NCI-H2029 treated with DMSO at 0.1 percent for 48 hours (cell line): ENCODE data around the gene DET1.
"Not testable (repeated sequence)": the region's sequence is repeated elsewhere in the genome, so short reads cannot be mapped to it uniquely, and the experiment has no call there.

ENCODE experiments used
- DNase-seq: peaks from one replicate; lab custom pipeline; 2025; lab: John Stamatoyannopoulos, UW

The DET1 gene

GRCh38 chr15:88497109-88497765 is 49.2 kb downstream of the DET1 start:
- no peak for DNase-seq

- no peak for DNase-seq
These were observed 52.6 kb downstream of the DET1 start for GRCh38 chr15:88493844-88494243.

GRCh38 chr15:88491158-88491557 is 55.3 kb downstream of the DET1 start:
- no peak for DNase-seq

GRCh38 chr15:88490036-88490435 is 56.4 kb downstream of the DET1 start:
- no peak for DNase-seq

- DNase-seq = no peak
These were observed 57.2 kb downstream of the DET1 start for GRCh38 chr15:88489321-88489720.

- DNase-seq = no peak
These were observed 58.5 kb downstream of the DET1 start for GRCh38 chr15:88487796-88488523.

- DNase-seq = no peak
These were observed 59.2 kb downstream of the DET1 start for GRCh38 chr15:88487178-88487795.

- DNase-seq = no peak
These were observed 61.7 kb downstream of the DET1 start for GRCh38 chr15:88484682-88485331.

- no peak for DNase-seq
These were observed 64.2 kb downstream of the DET1 start for GRCh38 chr15:88482263-88482662.

GRCh38 chr15:88480981-88481380 is 65.5 kb downstream of the DET1 start:
- DNase-seq = no peak

- DNase-seq = no peak
These were observed 67.3 kb downstream of the DET1 start for GRCh38 chr15:88479169-88479568.

GRCh38 chr15:88477904-88478303 is 68.6 kb downstream of the DET1 start:
- no peak for DNase-seq

GRCh38 chr15:88477126-88477525 is 69.4 kb downstream of the DET1 start:
- DNase-seq = no peak

- DNase-seq = no peak
These were observed 69.8 kb downstream of the DET1 start for GRCh38 chr15:88476635-88477060.

- not testable (repeated sequence) for DNase-seq
These were observed 72.7 kb downstream of the DET1 start for GRCh38 chr15:88473661-88474293.

GRCh38 chr15:88472225-88472624 is 74.3 kb downstream of the DET1 start:
- no peak for DNase-seq

- DNase-seq = no peak
These were observed 75.7 kb downstream of the DET1 start for GRCh38 chr15:88470625-88471372.

- no peak for DNase-seq
These were observed 77.2 kb downstream of the DET1 start for GRCh38 chr15:88469321-88469720.

- not testable (repeated sequence) for DNase-seq
These were observed 77.8 kb downstream of the DET1 start for GRCh38 chr15:88468721-88469120.

GRCh38 chr15:88467935-88468528 is 78.4 kb downstream of the DET1 start:
- no peak for DNase-seq
